LNCAP (cell line): ENCODE measurements around the gene CDH4.

ENCODE experiments used
- CTCF ChIP-seq: fragments of 450-650 bp; IDR thresholded peaks from 2 replicates; pipeline ENCODE4 v1.5.1; 2017; ENCODE audit warnings: mild to moderate bottlenecking

The CDH4 gene

GRCh38 chr20:61953037-61954021 is 701.3 kb downstream of the CDH4 start:
- TF ChIP-seq CTCF: no peak

GRCh38 chr20:61954276-61955021 is 702.4 kb downstream of the CDH4 start:
- no peak for TF ChIP-seq CTCF

- TF ChIP-seq CTCF: no peak
Observed at GRCh38 chr20:61955668-61956395, 703.8 kb downstream of the CDH4 start.

GRCh38 chr20:61956396-61957342 is 704.6 kb downstream of the CDH4 start:
- no peak for TF ChIP-seq CTCF

GRCh38 chr20:61957961-61958715 is 706.1 kb downstream of the CDH4 start:
- TF ChIP-seq CTCF: no peak

GRCh38 chr20:61958773-61959700 is 707.0 kb downstream of the CDH4 start:
- no peak for TF ChIP-seq CTCF
